ENCODE measurements around the gene NXPH4.

The NXPH4 gene

DNA sequence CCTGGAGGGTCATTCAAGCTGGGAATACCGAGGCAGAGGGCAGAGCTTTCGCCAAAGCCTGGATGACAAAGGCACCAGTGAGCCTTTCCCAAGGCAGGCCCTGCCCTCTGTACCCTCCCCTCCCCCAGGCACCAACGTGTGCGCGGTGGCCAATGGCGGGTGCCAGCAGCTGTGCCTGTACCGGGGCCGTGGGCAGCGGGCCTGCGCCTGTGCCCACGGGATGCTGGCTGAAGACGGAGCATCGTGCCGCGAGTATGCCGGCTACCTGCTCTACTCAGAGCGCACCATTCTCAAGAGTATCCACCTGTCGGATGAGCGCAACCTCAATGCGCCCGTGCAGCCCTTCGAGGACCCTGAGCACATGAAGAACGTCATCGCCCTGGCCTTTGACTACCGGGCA lies 31.2 kb upstream of the NXPH4 start:
- TF ChIP-seq ZFX (IDR thresholded peaks at IDR 0.05) = no peak
- TF ChIP-seq, protein P1, sequence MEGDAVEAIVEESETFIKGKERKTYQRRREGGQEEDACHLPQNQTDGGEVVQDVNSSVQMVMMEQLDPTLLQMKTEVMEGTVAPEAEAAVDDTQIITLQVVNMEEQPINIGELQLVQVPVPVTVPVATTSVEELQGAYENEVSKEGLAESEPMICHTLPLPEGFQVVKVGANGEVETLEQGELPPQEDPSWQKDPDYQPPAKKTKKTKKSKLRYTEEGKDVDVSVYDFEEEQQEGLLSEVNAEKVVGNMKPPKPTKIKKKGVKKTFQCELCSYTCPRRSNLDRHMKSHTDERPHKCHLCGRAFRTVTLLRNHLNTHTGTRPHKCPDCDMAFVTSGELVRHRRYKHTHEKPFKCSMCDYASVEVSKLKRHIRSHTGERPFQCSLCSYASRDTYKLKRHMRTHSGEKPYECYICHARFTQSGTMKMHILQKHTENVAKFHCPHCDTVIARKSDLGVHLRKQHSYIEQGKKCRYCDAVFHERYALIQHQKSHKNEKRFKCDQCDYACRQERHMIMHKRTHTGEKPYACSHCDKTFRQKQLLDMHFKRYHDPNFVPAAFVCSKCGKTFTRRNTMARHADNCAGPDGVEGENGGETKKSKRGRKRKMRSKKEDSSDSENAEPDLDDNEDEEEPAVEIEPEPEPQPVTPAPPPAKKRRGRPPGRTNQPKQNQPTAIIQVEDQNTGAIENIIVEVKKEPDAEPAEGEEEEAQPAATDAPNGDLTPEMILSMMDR (conservative IDR thresholded peaks at IDR 0.05) = no peak
- H3K27ac ChIP-seq = no peak overlapping the region

- TF ChIP-seq ZFX (IDR thresholded peaks at IDR 0.05) = no peak
- TF ChIP-seq, protein P1 (conservative IDR thresholded peaks at IDR 0.05) = no peak
- H3K27ac ChIP-seq = no peak overlapping the region
Observed at GRCh38 chr12:57185906-57186508, 30.6 kb upstream of the NXPH4 start.

DNA sequence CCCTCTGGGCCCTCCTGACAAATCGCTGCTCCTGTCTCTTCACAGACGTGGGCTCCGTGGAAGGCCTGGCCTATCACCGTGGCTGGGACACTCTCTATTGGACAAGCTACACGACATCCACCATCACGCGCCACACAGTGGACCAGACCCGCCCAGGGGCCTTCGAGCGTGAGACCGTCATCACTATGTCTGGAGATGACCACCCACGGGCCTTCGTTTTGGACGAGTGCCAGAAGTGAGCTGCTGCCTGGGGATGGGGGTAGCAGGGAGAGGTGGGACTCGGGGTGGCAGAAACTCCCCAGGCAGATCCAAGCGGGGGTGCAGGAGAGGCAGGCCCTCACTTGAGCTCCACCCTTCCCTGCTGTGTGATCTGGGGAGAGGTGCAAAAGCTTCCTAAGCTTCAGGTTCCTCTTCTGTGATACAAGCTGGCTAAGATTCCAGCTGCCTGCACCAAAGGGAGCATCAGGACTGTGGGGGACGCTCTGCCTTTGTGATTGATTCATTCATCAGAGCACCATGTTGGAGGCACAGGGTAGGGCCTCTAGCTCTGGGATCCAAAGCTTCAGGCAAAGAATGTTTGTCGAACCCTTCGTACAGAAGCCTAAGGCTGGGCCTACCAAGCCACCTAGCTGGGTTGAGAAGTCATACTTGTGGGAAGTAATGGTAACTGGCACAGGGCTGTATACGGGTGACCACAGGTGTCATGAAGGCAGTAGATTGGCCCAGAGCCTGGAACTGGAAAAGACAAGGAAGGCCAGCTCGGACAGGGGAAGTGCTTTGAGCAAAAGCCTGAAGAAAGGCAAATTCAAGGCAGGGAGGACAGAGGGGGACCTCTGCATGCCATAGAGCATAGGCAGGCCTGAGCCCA lies 29.1 kb upstream of the NXPH4 start:
- TF ChIP-seq, protein P1 (conservative IDR thresholded peaks at IDR 0.05) = no peak
- no peak for TF ChIP-seq ZFX (IDR thresholded peaks at IDR 0.05)

GRCh38 chr12:57188090-57188425 lies 28.5 kb upstream of the NXPH4 start:
- TF ChIP-seq, protein P1 (conservative IDR thresholded peaks at IDR 0.05) = no peak
- no peak for TF ChIP-seq ZFX (IDR thresholded peaks at IDR 0.05)
- no peak overlapping the region for H3K27ac ChIP-seq

More for the DNA sequence above, 29.1 kb upstream of the NXPH4 start:
- H3K27ac ChIP-seq = no peak overlapping the region

DNA sequence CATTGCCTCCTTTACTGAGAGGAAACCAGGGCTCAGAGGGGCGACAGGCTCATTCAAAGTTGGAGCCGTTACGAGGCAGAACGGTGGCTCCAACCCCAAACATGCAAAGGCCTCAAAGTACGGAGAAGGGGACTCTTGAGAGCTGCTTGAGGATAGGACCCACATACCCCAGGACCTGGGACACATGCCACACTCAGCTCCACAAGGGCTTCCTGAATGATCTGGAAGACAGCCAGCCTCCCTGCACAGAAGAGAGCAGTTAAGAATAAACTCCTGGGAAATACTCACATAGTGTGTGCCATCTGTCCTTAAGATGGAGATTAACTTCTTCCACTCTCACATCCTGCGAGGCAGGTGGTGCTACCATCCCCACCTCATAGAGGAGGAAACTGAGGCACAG lies 26.6 kb upstream of the NXPH4 start:
- no peak overlapping the region for H3K27ac ChIP-seq
- TF ChIP-seq, protein P1 (conservative IDR thresholded peaks at IDR 0.05) = no peak
- TF ChIP-seq ZFX (IDR thresholded peaks at IDR 0.05) = no peak

- no peak overlapping the region for H3K27ac ChIP-seq
- no peak for TF ChIP-seq ZFX (IDR thresholded peaks at IDR 0.05)
- TF ChIP-seq, protein P1 (conservative IDR thresholded peaks at IDR 0.05) = no peak
Observed at GRCh38 chr12:57190821-57191220, 25.8 kb upstream of the NXPH4 start.

DNA sequence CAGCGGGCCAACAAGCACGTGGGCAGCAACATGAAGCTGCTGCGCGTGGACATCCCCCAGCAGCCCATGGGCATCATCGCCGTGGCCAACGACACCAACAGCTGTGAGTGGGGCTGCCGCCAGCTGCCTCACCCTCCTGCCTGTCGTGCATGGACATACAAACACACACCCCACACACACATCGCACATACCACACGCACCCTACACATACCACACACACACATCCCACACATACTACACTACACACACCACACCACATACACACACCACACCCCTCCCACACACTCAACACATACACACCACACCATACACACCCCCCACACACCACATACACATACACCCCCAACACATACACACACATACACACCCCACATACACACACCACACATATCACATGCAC lies 25.2 kb upstream of the NXPH4 start:
- TF ChIP-seq, protein P1 (conservative IDR thresholded peaks at IDR 0.05) = no peak
- TF ChIP-seq ZFX (IDR thresholded peaks at IDR 0.05) = no peak
- no peak overlapping the region for H3K27ac ChIP-seq
